CD4-positive, alpha-beta T cell treated with Interleukin-17A for 4 hours (primary cell): ENCODE results near the gene EFCAB5.
A peak's percentile ranks its signal among the peaks of the same experiment; 100 is the strongest.
"Not testable (repeated sequence)": the region's sequence is repeated elsewhere in the genome, so short reads cannot be mapped to it uniquely, and the experiment has no call there.

Experiments used
- DNase-seq: peaks from one replicate; pipeline ENCODE4 v3.0.0-alpha.2; 2020; ENCODE audit warnings: mixed read lengths

Gene EFCAB5

DNA sequence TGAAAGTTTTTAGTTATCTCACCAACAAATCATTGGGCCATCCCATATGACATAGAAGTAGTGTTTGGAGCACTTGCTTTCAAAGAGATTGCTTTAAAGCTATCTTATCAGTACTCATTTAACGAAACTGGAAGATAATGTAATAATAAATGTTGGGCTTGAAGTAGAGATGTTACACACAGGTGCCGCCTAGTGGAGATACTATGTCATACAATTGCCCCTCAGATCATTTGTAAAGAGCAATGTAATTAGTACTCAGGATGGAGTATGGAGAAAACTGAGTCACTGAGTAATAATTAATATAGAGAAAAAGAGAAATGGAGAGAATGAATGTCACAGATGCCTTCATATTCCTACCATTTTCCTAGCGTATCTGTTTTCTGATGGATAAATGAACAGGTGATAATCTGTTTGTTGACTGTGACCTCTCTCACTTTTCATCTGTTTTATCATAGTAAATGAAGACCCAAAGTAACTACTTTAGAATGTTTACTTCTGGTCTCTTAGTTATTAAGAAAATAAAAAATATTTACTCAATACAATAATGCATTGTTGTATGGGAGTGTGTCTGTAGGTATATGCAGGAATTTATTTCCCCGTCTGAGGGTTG is 80.4 kb downstream of the EFCAB5 start:
- DNase-seq: peak; percentile 58

DNA sequence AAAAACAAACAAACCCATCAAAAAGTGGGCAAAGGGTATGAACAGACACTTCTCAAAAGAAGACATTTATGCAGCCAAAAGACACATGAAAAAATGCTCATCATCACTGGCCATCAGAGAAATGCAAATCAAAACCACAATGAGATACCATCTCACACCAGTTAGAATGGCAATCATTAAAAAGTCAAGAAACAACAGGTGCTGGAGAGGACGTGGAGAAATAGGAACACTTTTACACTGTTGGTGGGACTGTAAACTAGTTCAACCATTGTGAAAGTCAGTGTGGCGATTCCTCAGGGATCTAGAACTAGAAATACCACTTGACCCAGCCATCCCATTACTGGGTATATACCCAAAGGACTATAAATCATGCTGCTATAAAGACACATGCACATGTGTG is 83.9 kb downstream of the EFCAB5 start:
- DNase-seq: not testable (repeated sequence)

DNA sequence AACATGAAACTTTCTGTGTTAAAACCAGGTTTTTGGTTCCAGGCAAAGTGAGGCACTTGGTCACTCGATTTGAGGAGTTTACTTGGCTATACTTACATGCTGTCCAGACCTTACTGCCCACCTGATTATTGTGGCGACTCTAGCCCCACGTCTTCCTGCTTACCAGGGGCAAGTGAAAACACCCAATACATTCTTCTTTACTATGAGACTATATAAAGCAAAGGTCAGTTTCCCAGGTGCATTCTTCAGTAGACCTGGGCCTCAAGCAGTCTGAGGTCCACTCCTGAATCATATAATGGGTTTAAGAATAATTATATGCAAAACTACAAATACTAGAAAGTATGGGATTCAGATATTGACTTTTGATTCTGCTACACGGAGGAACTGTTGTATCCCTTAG is 86.2 kb downstream of the EFCAB5 start:
- no peak for DNase-seq

DNA sequence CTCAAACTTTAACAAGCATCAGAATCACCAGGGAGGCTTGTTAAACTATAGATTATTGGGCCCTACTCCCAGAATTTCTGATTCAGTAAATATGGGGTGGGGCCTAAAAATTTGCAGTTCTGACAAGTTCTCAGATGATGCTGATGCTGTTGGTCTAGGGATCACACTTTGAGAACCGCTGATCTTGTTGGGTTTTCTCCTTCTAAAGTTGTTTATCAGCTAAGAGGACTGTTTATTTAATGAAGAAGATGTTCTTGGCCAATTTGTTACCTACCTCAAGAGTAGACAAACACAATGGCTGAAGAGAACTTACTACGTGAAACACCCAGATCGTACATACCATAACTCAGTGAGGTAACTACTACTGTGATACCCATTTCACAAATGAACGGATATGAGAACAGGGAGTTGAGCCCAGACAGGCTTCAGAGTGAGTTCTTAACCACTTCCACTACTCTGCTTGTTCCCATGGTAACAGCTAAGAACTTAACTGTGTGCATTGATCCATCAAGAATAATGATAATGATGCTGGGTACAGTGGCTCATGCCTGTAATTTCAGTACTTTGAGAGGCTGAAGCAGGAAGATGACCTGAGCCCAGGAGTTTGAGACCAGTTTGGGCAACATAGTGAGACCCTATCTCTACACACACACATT is 89.9 kb downstream of the EFCAB5 start:
- DNase-seq: no peak

DNA sequence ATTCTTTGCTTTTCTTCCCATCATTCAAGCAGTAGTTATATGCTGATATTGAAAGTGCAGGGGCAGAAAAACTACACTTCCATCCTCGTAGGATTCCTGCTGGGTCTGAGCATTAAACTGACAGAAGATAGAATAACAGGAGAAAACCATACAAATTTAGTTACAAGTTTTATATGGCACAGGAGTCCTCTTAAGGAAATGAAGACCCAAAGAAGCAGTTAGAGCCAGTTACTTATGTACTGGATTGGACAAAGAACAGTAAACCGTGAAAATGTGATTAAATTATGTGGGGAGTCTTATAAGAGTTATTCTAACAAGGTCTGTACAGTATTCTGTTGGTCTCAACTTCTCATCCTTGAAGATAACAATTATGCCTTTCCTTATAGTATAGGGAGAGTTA is 93.9 kb downstream of the EFCAB5 start:
- no peak for DNase-seq

DNA sequence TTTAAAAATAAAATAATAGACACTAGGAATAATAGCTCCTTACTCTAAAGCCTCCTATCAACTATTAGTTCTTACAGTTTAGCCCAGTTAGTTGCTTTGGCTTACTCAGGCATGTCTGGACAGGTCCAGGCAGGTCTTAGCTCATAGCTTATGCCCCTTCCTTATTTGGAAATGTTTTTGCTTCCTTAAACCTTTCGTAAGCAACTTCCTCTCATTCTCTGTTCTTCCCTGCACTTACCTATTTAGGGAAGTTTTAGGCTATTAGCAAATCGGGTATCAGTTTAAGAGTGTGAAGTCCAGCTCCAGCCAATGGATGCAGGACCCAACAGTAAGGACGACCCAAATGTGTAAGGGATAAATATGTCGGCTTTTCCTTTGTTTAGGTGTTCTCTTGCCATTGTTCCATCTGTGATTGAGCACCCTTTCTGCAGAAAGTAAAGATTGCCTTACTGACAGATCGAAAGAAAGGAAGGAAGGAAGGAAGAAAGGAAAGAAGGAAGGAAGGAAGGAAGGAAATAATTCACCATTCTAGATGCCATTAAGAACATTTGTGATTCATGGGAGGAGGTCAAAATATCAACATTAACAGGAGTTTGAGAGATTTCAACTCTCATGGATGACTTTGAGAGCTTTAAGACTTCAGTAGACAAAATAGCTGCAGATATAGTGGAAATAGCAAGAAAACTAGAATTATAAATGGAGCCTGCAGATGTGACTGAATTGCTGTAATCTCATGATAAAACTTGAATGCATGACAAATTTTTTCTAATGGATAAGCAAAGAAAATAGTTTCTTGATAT is 99.5 kb downstream of the EFCAB5 start:
- DNase-seq: not testable (repeated sequence)

DNA sequence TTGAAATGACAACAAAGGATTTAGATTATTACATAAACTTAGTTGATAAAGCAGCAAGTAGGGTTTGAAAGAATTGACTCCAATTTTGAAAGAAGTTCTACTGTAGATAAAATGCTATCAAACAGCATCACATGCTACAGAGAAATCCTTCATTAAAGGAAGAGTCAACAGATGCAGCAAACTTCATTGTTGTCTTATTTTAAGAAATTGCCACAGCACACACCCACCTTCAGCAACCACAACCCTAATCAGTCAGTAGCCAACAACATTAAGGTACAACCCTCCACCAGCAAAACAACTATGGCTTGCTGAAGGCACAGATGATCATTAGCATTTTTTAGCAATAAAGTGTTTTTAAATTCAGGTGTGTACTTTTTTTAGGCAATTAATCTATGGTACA is 100.1 kb downstream of the EFCAB5 start:
- no peak for DNase-seq

DNA sequence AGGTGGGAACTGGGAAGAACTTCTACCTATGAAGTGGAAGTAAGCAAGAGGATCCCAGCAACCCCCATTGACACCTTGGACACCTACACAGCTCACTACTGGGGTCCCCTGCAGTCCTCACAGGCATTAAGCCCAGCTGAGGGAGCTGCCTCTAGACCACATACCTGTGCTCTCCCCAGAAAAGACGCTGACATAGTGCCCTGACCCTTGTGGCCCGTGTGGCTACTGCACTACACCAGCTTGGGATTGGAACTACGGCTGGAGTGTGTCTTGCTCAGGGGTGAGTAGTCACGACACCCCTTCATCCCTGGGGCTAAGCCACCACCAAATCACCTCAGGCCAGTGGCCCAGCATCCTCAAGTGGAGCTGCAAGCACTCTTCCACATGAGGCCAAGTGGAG is 120.9 kb downstream of the EFCAB5 start:
- DNase-seq: no peak

DNA sequence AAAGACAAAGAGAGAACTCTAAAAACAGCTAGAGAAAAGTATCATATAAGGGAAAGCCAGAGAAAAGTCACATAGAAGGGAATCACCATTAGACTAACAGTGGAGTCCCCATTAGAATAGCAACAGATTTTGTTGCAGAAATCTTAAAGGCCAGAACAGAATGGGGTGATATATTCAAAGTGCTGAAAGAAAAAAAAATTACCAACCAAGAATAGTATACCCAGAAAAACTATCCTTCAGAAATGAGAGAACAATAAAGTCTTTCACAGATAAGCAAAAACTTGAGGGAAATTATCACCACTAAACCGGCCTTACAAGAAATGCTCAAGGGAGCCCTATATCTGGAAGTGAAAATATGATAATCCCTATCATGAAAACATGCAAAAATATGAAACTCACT is 123.3 kb downstream of the EFCAB5 start:
- no peak for DNase-seq

DNA sequence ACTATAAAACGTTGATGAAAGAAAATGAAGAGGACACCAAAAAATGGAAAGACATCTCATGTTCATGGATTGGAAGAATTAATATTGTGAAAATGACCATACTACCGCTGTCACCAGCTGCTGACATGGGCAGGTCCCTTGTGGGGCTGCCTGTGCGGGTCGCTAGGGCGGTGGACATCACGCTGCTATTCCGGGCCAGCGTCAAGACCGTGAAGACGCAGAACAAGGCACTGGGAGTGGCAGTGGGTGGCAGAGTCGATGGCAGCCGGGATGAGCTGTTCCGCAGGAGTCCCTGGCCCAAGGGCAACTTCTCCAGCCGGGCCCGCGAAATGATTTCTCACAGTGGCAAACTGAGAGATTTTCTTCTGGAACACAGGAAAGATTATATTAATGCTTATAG is 127.0 kb downstream of the EFCAB5 start:
- DNase-seq: no peak

DNA sequence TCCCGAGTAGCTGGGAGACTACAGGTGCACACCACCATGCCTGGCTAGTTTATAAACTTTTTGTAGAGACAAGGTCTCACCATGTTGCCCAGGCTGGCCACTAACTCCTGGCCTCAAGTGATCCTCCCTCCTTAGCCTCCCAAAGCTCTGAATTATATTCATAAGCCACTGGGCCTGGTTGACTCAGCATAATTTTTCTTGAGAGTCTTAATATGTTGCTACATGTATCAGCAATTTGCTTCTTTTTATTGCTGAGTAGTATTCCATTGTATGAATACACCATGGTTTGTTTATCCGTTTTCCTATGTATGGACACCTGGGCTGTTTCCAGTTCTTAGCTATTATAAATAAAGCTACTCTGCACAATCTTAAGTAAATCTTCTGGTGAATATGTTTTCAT is 132.8 kb downstream of the EFCAB5 start:
- DNase-seq: no peak

DNA sequence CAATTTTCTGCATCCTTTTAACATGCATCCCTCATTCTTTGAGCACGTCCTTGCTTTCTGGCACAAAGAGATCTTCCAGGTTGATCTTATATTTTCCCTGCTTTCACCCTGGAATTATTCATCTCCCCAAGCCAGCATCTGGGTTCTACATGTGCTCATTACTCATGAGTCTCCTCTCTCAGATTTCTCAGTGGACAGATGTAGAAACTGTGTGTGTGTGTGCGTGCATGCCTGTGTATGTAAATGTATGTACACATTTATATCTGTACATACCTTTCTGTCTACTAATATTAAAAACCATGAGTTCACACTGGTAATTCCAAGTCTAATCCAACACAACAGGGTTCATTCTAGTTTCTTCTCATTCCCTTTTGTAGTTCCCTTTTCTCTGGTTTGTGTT is 133.3 kb downstream of the EFCAB5 start:
- DNase-seq: no peak

DNA sequence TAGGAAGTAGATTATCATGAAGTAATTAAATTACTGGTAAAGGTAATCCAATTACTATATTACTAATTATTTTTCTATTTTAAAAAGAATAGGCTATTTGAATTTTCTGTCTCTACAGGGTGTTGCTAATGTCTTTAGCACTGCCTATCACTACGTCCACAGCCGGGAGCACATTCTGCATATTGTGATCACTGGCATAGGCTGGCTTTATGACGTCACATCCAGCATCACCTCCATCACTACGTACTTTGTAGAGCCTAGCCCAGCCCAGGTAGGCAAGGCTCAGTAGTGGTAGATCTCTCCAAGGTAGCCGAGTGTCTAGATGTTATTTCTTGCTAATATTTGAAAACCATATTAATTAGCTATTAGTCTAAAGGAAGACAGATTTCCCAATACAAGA is 141.3 kb downstream of the EFCAB5 start:
- DNase-seq: no peak

DNA sequence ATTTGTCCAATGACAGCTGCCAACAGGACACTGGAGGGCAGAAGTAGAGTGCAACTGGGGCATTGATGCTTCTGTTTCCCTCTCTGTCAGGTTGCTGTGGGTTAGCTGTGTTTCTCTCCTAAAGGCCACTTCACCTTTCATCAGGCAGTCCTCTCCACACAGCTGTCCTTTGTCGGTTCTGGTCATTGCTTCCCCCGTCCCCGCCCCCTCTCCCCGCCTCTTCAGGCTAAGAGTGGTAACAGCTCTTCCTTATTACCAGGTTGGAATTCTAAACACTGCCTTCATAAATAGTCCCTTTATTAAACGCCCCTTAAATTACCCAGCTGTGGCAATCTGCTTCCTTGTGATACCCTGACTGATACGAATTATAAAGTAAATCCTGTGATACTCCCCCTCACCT is 143.4 kb downstream of the EFCAB5 start:
- no peak for DNase-seq

DNA sequence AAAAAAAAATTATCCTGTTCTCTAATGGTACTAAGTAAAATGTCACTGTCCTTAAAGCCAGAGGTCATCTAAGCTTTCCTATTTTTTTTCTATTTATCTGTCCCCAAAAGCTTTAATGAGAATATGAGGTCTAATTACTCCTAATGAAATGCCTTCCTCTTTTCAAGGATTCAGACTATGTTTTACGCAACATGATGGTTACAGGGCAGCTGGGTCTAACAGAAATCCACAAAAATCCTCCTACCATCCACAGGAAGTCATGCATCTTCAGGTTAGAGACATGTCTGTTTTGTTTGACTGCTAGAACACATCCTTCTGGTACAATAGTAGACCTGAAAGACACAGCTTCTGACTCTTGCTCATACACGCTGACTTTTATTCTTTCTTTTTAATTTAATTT is 145.5 kb downstream of the EFCAB5 start:
- no peak for DNase-seq

DNA sequence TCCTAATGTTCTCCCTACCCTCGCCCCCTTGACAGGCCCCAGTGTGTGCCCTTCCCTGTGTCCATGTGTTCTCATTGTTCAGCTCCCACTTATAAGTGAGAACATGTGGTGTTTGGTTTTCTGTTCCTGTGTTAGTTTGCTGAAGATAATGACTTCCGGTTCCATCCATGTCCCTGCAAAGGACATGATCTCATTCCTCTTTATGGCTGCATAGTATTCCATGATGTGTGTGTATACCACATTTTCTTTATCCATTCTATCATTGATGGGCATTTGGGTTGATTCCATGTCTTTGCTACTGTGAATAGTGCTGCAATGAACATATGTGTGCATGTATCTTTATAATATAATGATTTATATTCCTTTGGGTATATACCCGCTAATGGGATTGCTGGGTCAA is 146.0 kb downstream of the EFCAB5 start:
- DNase-seq: not testable (repeated sequence)

DNA sequence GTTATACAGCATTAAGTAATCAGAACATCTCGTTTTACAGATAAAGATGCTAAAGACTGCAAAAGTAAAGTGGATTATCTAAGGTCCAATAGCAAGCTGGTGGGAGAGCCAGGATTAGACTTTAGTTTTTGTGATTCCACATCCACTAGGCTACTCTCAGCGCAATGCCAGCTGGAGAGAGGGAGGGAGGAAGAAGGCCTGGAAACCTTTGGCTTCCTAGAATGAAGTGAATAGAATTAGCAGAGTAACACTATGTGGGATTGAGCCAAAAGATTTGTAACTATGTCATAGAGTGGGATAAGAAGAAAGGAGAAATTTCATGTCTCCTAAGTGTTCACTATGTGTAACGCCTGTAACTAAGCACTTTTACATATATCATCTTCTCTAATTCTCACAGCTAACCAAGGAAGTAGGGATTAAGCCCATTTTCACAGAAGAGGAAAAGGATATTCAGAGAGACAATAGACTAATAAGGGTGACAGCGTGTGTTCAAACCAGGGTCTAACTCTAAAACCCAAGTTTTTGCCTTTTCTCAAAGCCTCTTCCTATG is 149.8 kb downstream of the EFCAB5 start:
- no peak for DNase-seq

DNA sequence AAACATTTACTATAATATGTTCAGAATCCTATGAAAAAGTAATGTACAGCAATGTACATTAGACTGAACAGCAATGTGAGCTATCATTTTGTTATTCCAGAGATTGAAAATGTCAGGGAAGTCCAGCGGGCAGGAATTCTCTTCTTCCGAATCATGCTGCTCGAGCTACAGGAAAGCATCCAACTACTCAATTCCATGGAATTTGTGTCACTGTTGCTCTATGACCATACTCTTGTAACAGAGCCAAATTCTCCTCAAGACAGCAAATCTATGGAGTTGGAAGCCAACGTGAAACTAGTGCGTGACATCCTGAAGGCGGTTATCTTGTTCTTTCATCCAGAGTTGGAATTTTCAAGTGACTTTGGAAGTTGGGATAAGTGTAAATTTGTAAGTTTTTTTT is 150.3 kb downstream of the EFCAB5 start:
- DNase-seq: no peak

DNA sequence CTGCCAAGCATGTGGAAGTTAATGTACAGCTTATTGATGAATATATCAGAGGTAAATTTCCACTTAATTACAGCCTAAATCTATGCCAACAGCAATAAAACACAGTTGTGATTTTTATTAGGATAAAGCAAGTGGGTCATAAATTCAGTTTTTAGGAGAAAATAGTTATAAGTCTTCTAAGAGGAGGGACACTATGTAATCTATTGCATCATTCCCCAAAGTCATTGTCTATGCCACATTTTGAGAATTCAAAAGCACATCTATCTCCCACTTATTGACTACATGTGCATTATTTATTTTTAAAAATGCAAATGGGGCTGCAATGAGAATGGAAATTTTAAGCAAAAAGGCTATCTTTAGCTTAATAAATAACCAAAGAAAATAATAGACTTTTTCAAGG is 151.5 kb downstream of the EFCAB5 start:
- DNase-seq: no peak

DNA sequence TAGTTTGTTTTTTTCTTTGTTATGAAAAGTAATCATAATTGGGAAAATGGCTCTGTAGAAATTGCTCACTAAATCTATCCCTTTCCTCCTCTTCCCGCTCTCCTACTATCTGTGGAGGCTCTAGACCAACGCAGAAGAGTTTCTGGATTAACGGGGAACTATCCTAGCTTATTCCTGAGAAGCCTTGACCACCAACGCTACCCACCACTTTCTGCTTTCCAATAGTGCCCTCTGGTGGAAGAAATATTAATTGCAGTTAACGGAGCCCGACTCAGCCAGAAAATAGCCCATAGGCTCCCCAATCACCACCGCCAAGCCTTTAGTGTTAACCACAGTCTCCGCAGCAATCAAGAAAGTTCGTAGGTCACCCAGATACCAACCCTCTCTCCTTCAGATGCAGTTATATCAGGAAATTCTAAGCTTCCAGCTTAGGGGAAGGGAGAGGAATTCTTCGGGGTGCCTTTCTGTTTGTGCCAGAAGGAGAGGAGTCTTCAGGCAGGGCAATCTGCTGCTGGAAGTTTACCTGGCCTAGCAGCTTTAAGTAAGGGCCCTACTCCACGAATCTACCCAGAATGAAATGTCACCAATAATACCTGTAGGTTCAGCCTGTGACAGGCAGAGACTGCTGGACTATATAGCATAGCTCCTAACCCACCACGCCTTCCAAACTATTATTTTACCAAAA is 152.2 kb downstream of the EFCAB5 start:
- DNase-seq: peak; percentile 45

DNA sequence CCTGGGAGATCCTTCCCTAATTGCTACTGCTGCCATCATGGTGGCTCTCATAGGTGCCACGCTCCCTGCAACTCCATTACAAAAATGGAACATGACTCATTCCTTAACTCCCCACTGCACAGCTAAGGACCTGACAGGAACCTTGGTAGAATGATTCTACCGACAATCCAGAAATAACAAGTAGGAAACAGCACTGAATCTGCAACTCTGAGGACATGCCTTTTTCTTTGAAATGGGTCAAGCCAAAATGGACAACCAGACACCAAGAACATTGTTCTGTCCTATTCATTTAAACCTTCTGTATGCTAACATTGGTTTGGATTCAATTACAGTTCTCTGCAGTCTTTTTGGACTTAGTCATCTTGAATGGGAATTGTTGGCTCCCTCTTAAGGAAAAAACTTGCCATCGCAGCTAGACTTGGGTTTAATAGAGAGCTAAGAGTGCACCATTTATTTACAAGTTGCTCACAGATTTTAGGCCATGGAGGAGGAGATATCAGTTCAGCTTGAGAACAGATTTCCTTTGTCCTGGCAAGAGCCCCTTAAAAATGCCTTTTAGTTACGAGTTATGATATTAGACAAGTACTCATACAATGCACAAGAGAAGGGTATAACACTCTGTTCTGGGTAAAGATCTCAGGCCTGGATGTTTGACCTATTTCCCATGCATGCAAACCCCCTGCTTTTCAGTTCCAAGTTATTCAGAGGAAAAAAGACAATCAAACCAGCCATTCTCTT is 154.2 kb downstream of the EFCAB5 start:
- DNase-seq: no peak

DNA sequence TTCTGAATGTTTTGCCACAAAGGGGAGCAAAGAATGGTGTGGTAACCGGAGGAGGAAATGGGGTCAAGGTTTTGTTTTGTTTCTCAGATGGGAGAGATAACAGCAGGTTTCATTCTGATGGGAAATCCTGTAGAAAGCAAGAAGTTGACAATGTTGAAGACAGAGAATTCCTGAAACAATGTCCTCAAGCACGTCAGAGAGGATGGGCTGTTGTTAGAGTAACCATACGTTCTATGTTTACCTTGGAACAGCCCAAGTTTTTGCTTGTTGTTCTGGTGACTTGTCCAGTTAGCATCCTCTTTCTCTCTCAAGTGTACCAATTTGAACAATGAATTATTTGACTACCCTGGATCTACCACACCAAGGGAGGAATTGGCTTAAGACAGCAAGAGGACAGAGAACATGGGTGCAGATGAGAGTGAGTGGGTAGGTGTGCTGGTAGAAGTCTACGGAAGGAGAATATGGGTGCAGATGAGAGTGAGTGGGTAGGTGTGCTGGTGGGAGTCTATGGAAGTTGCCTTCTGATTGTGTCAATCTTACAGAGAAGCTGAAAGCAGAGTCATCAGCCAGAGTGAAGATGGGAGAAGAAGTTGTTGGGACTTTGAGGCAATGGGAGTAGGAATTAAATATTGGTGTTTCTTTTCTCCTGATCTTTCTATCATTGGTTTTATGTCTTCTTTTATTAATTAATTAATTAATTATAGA is 160.4 kb downstream of the EFCAB5 start:
- no peak for DNase-seq
